HCT116 (cell line): ENCODE measurements around the gene PSAP. TPM values are rescaled to one million over a fixed set of nuclear protein-coding genes. Genes with fewer than 3 reads are reported as not detected.

Experiments
- ATAC-seq: fragments of 200-7000 bp; cut with Tn5 transposase; 2 replicates; pipeline ENCODE4 v1.9.1; 2020; ENCODE audit warnings: mild to moderate bottlenecking, moderate library complexity
- BruUV-seq: library from RNA; stranded (reverse); fragments of 400-500 nt; replicated peaks from 2 replicates; lab custom pipeline; 2021; lab: Mats Ljungman, UMichigan
- CTCF ChIA-PET: fragments of 300-600 bp; sonication (Branson Sonifier 250); formaldehyde crosslinking; loops from one replicate; lab custom pipeline; 2021; ENCODE audit warnings: antibody characterized with exemption; lab: Charles Lee
- POLR2A ChIA-PET: fragments of 300-600, 350-600 bp; sonication (Branson Sonifier 250); formaldehyde crosslinking; loops from one replicate; lab custom pipeline; 2021; ENCODE audit warnings: antibody characterized with exemption; lab: Charles Lee
- RAD21 ChIA-PET, 2 experiments: fragments of 300-600 bp; sonication (Branson Sonifier 250); formaldehyde crosslinking; loops; one replicate each; lab custom pipeline; 2023; ENCODE audit warnings: low total read pairs in 2 of 2; ENCODE audit not compliant: uncharacterized antibody in 2 of 2, unreplicated experiment in 2 of 2, low non-redundant PET in 1 of 2; lab: Charles Lee
- DNase-seq: peaks from one replicate; pipeline ENCODE4 v3.0.0-alpha.2; 2010; ENCODE audit warnings: low read depth, low spot score
- H2AFZ ChIP-seq: fragments of 200-600 bp; shearing (Covaris generic), sonication (generic); 2 replicates; pipeline ENCODE4 v1.6.1; 2017; ENCODE audit warnings: low read depth, mixed run types, mixed read lengths, antibody characterized with exemption, low read length; ENCODE audit not compliant: poor library complexity, severe bottlenecking
- H3K27ac ChIP-seq: 2 replicates; pipeline ENCODE4 v1.5.1; 2012; ENCODE audit warnings: low read depth, low read length
- H3K27me3 ChIP-seq: fragments of 200-600 bp; sonication (generic); 2 replicates; pipeline ENCODE4 v1.6.1; 2016; ENCODE audit warnings: mixed run types, low read length, mixed read lengths; ENCODE audit not compliant: insufficient read depth
- H3K36me3 ChIP-seq, 2 experiments: fragments of 200-500 bp in 1 of 2; fragments of 200-600 bp in 1 of 2; sonication (Bioruptor generic) in 1 of 2; sonication (generic) in 1 of 2; 2 replicates each; pipeline versions ENCODE4 v1.5.1 to v1.6.1; 2014 to 2016; ENCODE audit warnings: low read length in 2 of 2, inconsistent platforms in 1 of 2, mixed read lengths in 1 of 2, mixed run types in 1 of 2; ENCODE audit not compliant: insufficient read depth in 2 of 2, control insufficient read depth in 1 of 2
- H3K4me1 ChIP-seq, 2 experiments: fragments of 200-600 bp in 1 of 2; sonication (generic) in 1 of 2; 2 replicates each; pipeline versions ENCODE4 v1.5.1 to v1.6.1; 2012 to 2017; ENCODE audit warnings: low read length in 2 of 2, inconsistent platforms in 1 of 2, mild to moderate bottlenecking in 1 of 2, mixed read lengths in 1 of 2, mixed run types in 1 of 2, moderate library complexity in 1 of 2; ENCODE audit not compliant: insufficient read depth in 2 of 2, control insufficient read depth in 1 of 2
- H3K4me2 ChIP-seq: fragments of 200-600 bp; sonication (generic); 2 replicates; pipeline ENCODE4 v1.6.1; 2017; ENCODE audit warnings: mixed run types, low read length, mixed read lengths
- H3K4me3 ChIP-seq, 2 experiments: fragments of 200-600 bp in 1 of 2; sonication (generic) in 1 of 2; replicated peaks in 1 of 2; 2 replicates each; pipeline ENCODE4 v1.5.1; 2011 to 2016; ENCODE audit warnings: low read length in 2 of 2, control low read depth in 1 of 2, low read depth in 1 of 2, mild to moderate bottlenecking in 1 of 2, mixed read lengths in 1 of 2, mixed run types in 1 of 2
- H3K79me2 ChIP-seq: fragments of 200-600 bp; sonication (generic); 2 replicates; pipeline ENCODE4 v1.6.1; 2017; ENCODE audit warnings: mild to moderate bottlenecking, mixed run types, low read length, moderate library complexity, mixed read lengths; ENCODE audit not compliant: insufficient read depth
- H3K9ac ChIP-seq: fragments of 200-600 bp; sonication (generic); 2 replicates; pipeline ENCODE4 v1.6.1; 2016; ENCODE audit warnings: low read length, mixed read lengths
- H3K9me2 ChIP-seq: fragments of 200-600 bp; sonication (generic), shearing (Covaris generic); 2 replicates; pipeline ENCODE4 v1.6.1; 2017; ENCODE audit warnings: mixed run types, mild to moderate bottlenecking, moderate library complexity; ENCODE audit not compliant: insufficient read depth
- H3K9me3 ChIP-seq, 2 experiments: fragments of 200-500 bp in 1 of 2; fragments of 200-600 bp in 1 of 2; sonication (Bioruptor generic) in 1 of 2; sonication (generic) in 1 of 2; 2 replicates each; pipeline ENCODE4 v1.6.1; 2014 to 2017; ENCODE audit warnings: low read length in 2 of 2, mixed read lengths in 2 of 2, inconsistent platforms in 1 of 2, low read depth in 1 of 2, mild to moderate bottlenecking in 1 of 2, mixed run types in 1 of 2, moderate library complexity in 1 of 2; ENCODE audit not compliant: control insufficient read depth in 1 of 2, insufficient read depth in 1 of 2
- H4K20me1 ChIP-seq: fragments of 200-600 bp; sonication (generic), shearing (Covaris generic); 2 replicates; pipeline ENCODE4 v1.6.1; 2017; ENCODE audit warnings: mixed run types, mild to moderate bottlenecking, moderate library complexity; ENCODE audit not compliant: insufficient read depth
- ATF3 ChIP-seq: IDR thresholded peaks from 2 replicates; pipeline ENCODE4 v1.6.1; 2012
- CBX3 ChIP-seq: IDR thresholded peaks from 2 replicates; pipeline ENCODE4 v1.6.1; 2012; ENCODE audit warnings: low read depth
- ZBTB33 ChIP-seq: IDR thresholded peaks from 2 replicates; pipeline ENCODE4 v1.6.1; 2011; ENCODE audit warnings: mild to moderate bottlenecking, low read length, moderate library complexity; ENCODE audit not compliant: insufficient replicate concordance; ENCODE audit errors: extremely low read depth
- ZNF274 ChIP-seq: fragments of 200-500 bp; sonication (Bioruptor generic); IDR thresholded peaks from 2 replicates; pipeline ENCODE4 v1.6.1; 2014; ENCODE audit warnings: mild to moderate bottlenecking, low read depth, low read length, inconsistent platforms
- intact Hi-C: fragments of 100-400 bp; cut with micrococcal nuclease; formaldehyde crosslinking; loops from 2 replicates; pipeline ENCODE4 v1.10.0; 2022
- total RNA-seq: library from RNA; stranded (reverse); gene quantifications from one replicate; pipeline ENCODE4 v1.2.1, GENCODE V29; 2021; ENCODE audit not compliant: unreplicated experiment

PSAP gene
- total RNA-seq, 1 experiment from 2014 or later: 444 TPM

- peak overlapping the region; percentile 81 for H3K4me2 ChIP-seq
- peaks cover 58% of the 10 kb centered on the region for H3K79me2 ChIP-seq
- H3K4me1 ChIP-seq: peaks cover 4 to 30% of the 10 kb centered on the region in 2 experiments; a peak in 3 of 4 replicates
- BruUV-seq: TSS peak; percentile 57
- POLR2A ChIA-PET: interaction anchor here (0.8 to 3.4 kb wide), 6 partner anchors 10 to 423 kb away, joined by 3 to 107 read pairs (median 16); partner anchors contain the start of gene DDIT4
- peak overlapping the region; percentile 70 for H3K27ac ChIP-seq
- DNase-seq (no peak), ATAC-seq (no peak)
- peaks cover 3% of the 10 kb centered on the region; the same call in 1 of the 2 replicates for H4K20me1 ChIP-seq
- RAD21 ChIA-PET: interaction anchor here in 1 of 2 experiments (1.8 kb wide), 1 partner anchor 46 kb away, joined by 5 read pairs; no protein-coding TSS in a partner anchor
- CTCF ChIA-PET: interaction anchor here (1.0 to 1.4 kb wide), 3 partner anchors 10 to 46 kb away, joined by 3 to 10 read pairs (median 4); no protein-coding TSS in a partner anchor
- intact Hi-C loops: no loop called here
- H3K9ac ChIP-seq: peak overlapping the region; percentile 83
- H2AFZ ChIP-seq: no peak overlapping the region
- H3K9me2 ChIP-seq: no peaks in the 10 kb centered on the region
- H3K36me3 ChIP-seq: no peaks in the 10 kb centered on the region
- no peaks in the 10 kb centered on the region for H3K9me3 ChIP-seq
- H3K4me3 ChIP-seq: peak overlapping the region; percentile 73 to 98
- no peaks in the 10 kb centered on the region for H3K27me3 ChIP-seq
- TF ChIP-seq CBX3 (no peak), ZBTB33 (no peak), ATF3 (no peak), ZNF274 (no peak)
These were observed 869 bp downstream of the PSAP start for GRCh38 chr10:71850021-71850742.
